HepG2 (cell line): ENCODE measurements around the gene MADD. TPM values are rescaled to one million over a fixed set of nuclear protein-coding genes. Genes with fewer than 3 reads are reported as not detected.

Source experiments
- ATAC-seq: fragments of 200-7000 bp; cut with Tn5 transposase; 3 replicates; pipeline ENCODE4 v1.9.1; 2020; ENCODE audit warnings: mild to moderate bottlenecking, moderate library complexity
- Bru-seq: library from RNA; stranded (reverse); fragments of 400-500 nt; gene quantifications from one replicate; lab custom pipeline; 2021; lab: Mats Ljungman, UMichigan
- BruChase-seq, 2 experiments: library from RNA; stranded (reverse); fragments of 400-500 nt; gene quantifications; one replicate each; lab custom pipeline; 2021; lab: Mats Ljungman, UMichigan
- BruUV-seq: library from RNA; stranded (reverse); fragments of 400-500 nt; replicated peaks from 2 replicates; lab custom pipeline; 2021; lab: Mats Ljungman, UMichigan
- CTCF ChIA-PET: fragments of 300-600 bp; formaldehyde crosslinking; extraction: SDS; loops from one replicate; lab custom pipeline; 2021; ENCODE audit warnings: low total read pairs, inconsistent platforms, low intra/inter-chr PET ratio; lab: Yijun Ruan, JAX
- POLR2A ChIA-PET: fragments of 350-600 bp; sonication (Branson Sonifier 250); formaldehyde crosslinking; loops from one replicate; lab custom pipeline; 2020; ENCODE audit warnings: antibody characterized with exemption, inconsistent platforms; lab: Yijun Ruan, JAX
- DNase-seq: peaks from one replicate; pipeline ENCODE4 v3.0.0-alpha.2; 2015; ENCODE audit warnings: low spot score
- FAIRE-seq: peaks from 3 replicates; lab custom pipeline; 2011; peaks lifted over from hg19 to GRCh38; lab: Jason Lieb, UNC
- H2AFZ ChIP-seq: one replicate; pipeline ENCODE4 v1.6.1; 2011; ENCODE audit warnings: low read length, inconsistent platforms
- H3K27ac ChIP-seq: fragments of 300-600 bp; 3 replicates; pipeline ENCODE4 v1.8.0; 2011; ENCODE audit warnings: mixed run types, mild to moderate bottlenecking, mixed read lengths, low read length, inconsistent platforms; ENCODE audit not compliant: insufficient read depth; ENCODE audit errors: extremely low read length
- H3K27me3 ChIP-seq, 2 experiments: fragments of 200-600 bp in 1 of 2; 2 replicates in 1 of 2; 3 replicates in 1 of 2; pipeline versions ENCODE4 v1.6.0 to v1.8.0; 2011; ENCODE audit warnings: low read length in 2 of 2, mild to moderate bottlenecking in 2 of 2, moderate library complexity in 2 of 2, inconsistent platforms in 1 of 2; ENCODE audit not compliant: insufficient read depth in 2 of 2, control insufficient read depth in 1 of 2
- H3K36me3 ChIP-seq, 2 experiments: fragments of 200-600 bp in 1 of 2; replicated peaks in 1 of 2; 2 replicates in 1 of 2; 3 replicates in 1 of 2; pipeline versions ENCODE4 v1.5.1 to v1.8.0; 2011; ENCODE audit warnings: low read length in 2 of 2, inconsistent platforms in 1 of 2; ENCODE audit not compliant: insufficient read depth in 2 of 2, control insufficient read depth in 1 of 2
- H3K4me1 ChIP-seq: 2 replicates; pipeline ENCODE4 v1.5.1; 2012; ENCODE audit warnings: low read length, inconsistent platforms; ENCODE audit not compliant: insufficient read depth
- H3K4me2 ChIP-seq: 2 replicates; pipeline ENCODE4 v1.6.0; 2011; ENCODE audit warnings: low read depth, low read length, inconsistent platforms
- H3K4me3 ChIP-seq, 3 experiments: fragments of 200-600 bp in 1 of 3; sonication (generic), shearing (Covaris generic) in 1 of 3; replicated peaks in 1 of 3; 2 replicates each; pipeline ENCODE4 v1.5.1; 2011 to 2016; ENCODE audit warnings: low read length in 3 of 3, inconsistent platforms in 2 of 3, low read depth in 2 of 3, mild to moderate bottlenecking in 2 of 3, control low read depth in 1 of 3, mixed read lengths in 1 of 3; ENCODE audit not compliant: insufficient read depth in 1 of 3
- H3K79me2 ChIP-seq: one replicate; pipeline ENCODE4 v1.6.1; 2011; ENCODE audit warnings: low read length, inconsistent platforms; ENCODE audit not compliant: insufficient read depth
- H3K9ac ChIP-seq: 2 replicates; pipeline ENCODE4 v1.6.0; 2011; ENCODE audit warnings: mild to moderate bottlenecking, low read depth, low read length, inconsistent platforms; ENCODE audit not compliant: insufficient read depth
- H3K9me3 ChIP-seq: 2 replicates; pipeline ENCODE4 v1.5.1; 2012; ENCODE audit warnings: mild to moderate bottlenecking, low read length
- H4K20me1 ChIP-seq: 2 replicates; pipeline ENCODE4 v1.6.0; 2011; ENCODE audit warnings: inconsistent platforms, mild to moderate bottlenecking, low read length, moderate library complexity; ENCODE audit not compliant: insufficient read depth
- AGO2 ChIP-seq: fragments of 200-400 bp; formaldehyde crosslinking; optimal IDR thresholded peaks from 2 replicates; pipeline ENCODE3; 2017; ENCODE audit warnings: mild to moderate bottlenecking, low read depth, low read length, moderate library complexity
- KDM2A ChIP-seq: sonication (generic); formaldehyde crosslinking; IDR thresholded peaks from 2 replicates; pipeline ENCODE4 v1.4.0; 2020; ENCODE audit warnings: low read depth, missing genetic modification reagents, borderline replicate concordance
- MYC ChIP-seq: sonication (generic); formaldehyde crosslinking; IDR thresholded peaks from 2 replicates; pipeline ENCODE4 v1.9.0; 2021; ENCODE audit warnings: missing genetic modification reagents, borderline replicate concordance
- SATB2 ChIP-seq: sonication (generic); formaldehyde crosslinking; IDR thresholded peaks from 2 replicates; pipeline ENCODE4 v1.5.0; 2020; ENCODE audit warnings: missing genetic modification reagents
- SKIL ChIP-seq: sonication (generic); formaldehyde crosslinking; IDR thresholded peaks from 2 replicates; pipeline ENCODE4 v1.8.0; 2022; ENCODE audit warnings: missing genetic modification reagents, mild to moderate bottlenecking, moderate library complexity, borderline replicate concordance
- TOPORS ChIP-seq: sonication (generic); formaldehyde crosslinking; IDR thresholded peaks from 2 replicates; pipeline ENCODE4 v1.8.0; 2023; ENCODE audit warnings: mild to moderate bottlenecking, missing genetic modification reagents
- ZBTB20 ChIP-seq: sonication (generic); formaldehyde crosslinking; IDR thresholded peaks from 2 replicates; pipeline ENCODE4 v1.8.1; 2023; ENCODE audit warnings: missing genetic modification reagents, low read depth, mild to moderate bottlenecking, borderline replicate concordance
- ZBTB25 ChIP-seq: IDR thresholded peaks from 2 replicates; pipeline ENCODE4 v1.6.1; 2018; ENCODE audit warnings: missing genetic modification reagents
- ZNF160 ChIP-seq: sonication (generic); formaldehyde crosslinking; IDR thresholded peaks from 2 replicates; pipeline ENCODE4 v1.8.0; 2022; ENCODE audit warnings: mild to moderate bottlenecking, inconsistent platforms, missing genetic modification reagents
- WGBS: methylation state at CpG from one replicate; pipeline ENCODE4 v1.1.6; 2017; ENCODE audit warnings: low lambda C conversion rate; 5-methylcytosine and 5-hydroxymethylcytosine counted together
- in situ Hi-C: cut with HindIII; loops from 2 replicates; pipeline ENCODE4 v1.10.0; 2017; ENCODE audit warnings: low pct_unique_long_range_greater_than_20kb; ENCODE audit not compliant: extremely low pct_ligation_motif_present
- intact Hi-C: fragments of 100-400 bp; cut with micrococcal nuclease; formaldehyde crosslinking; loops from one replicate; pipeline ENCODE4 v1.10.0; 2022; ENCODE audit not compliant: unreplicated experiment
- long read RNA-seq, 2 experiments: library from RNA in 1 of 2; library from polyadenylated mRNA in 1 of 2; stranded (forward) in 1 of 2; unstranded in 1 of 2; transcript quantifications; one replicate each; pipeline ENCODE4 v2.0.0, GENCODE V29; 2019 to 2022
- polyA minus RNA-seq, 3 experiments: library from RNA; depleted of rRNA, polyadenylated mRNA; stranded (reverse); fragments of >200 nt; gene quantifications; 2 replicates each; pipeline ENCODE4 v1.2.3, GENCODE V29; 2011; ENCODE audit warnings: low replicate concordance in 1 of 3
- polyA plus RNA-seq, 8 experiments: library from polyadenylated mRNA; depleted of rRNA in 3 of 8; stranded (reverse) in 7 of 8; unstranded in 1 of 8; fragments of >200 nt; fragmentation: Illumina TruSeq in 4 of 8; extraction: Trizol in 4 of 8; gene quantifications; 2 replicates each; pipeline versions ENCODE4 v1.2.1 to v1.2.3, GENCODE V29; 2011 to 2016; ENCODE audit warnings: low read depth in 4 of 8, missing spikeins in 1 of 8, mixed read lengths in 1 of 8; ENCODE audit not compliant: insufficient read depth in 1 of 8
- total RNA-seq, 5 experiments: library from RNA; depleted of rRNA; stranded (reverse); fragments of >200 nt; fragmentation: Illumina TruSeq; extraction: Trizol; gene quantifications; 2 replicates each; pipeline ENCODE4 v1.2.3, GENCODE V29; 2016; ENCODE audit warnings: low read depth in 1 of 5
- TF ChIP-seq, protein P1 (sequence below): sonication (generic); formaldehyde crosslinking; IDR thresholded peaks from 2 replicates; pipeline ENCODE4 v1.5.1; 2020; ENCODE audit warnings: mild to moderate bottlenecking, missing genetic modification reagents, moderate library complexity

Gene MADD
- total RNA-seq (2016; rRNA removed; fragmentation: Illumina TruSeq; extraction: Trizol) (16.4 and 18.0 TPM in 2 replicates), polyA plus RNA-seq (2011; rRNA removed) (29.2 and 30.1 TPM in 2 replicates), polyA minus RNA-seq (2011; rRNA and poly(A)+ RNA removed; ENCODE audit: low replicate concordance) (124 and 272 TPM in 2 replicates), Bru-seq, nascent RNA (percentile 66 among the genes with signal in this experiment), BruChase-seq, experiment 1, labeled RNA remaining after a 6-hour chase (percentile 82 among the genes with signal in this experiment), BruChase-seq, experiment 2, labeled RNA remaining after a 2-hour chase (percentile 78 among the genes with signal in this experiment)
- 3.6 and 4.8 TPM in 2 replicates for total RNA-seq (2016; cell fraction: cytosol; rRNA removed; fragmentation: Illumina TruSeq; extraction: Trizol; ENCODE audit: low read depth)
- 14.2 and 17.9 TPM in 2 replicates for total RNA-seq (2016; cell fraction: insoluble cytoplasmic fraction; rRNA removed; fragmentation: Illumina TruSeq; extraction: Trizol)
- 5.8 and 6.9 TPM in 2 replicates for total RNA-seq (2016; cell fraction: membrane; rRNA removed; fragmentation: Illumina TruSeq; extraction: Trizol)
- 21.5 and 24.2 TPM in 2 replicates for total RNA-seq (2016; cell fraction: nucleus; rRNA removed; fragmentation: Illumina TruSeq; extraction: Trizol)
- 18.0 and 18.1 TPM in 2 replicates for polyA plus RNA-seq (2011; cell fraction: cytosol; rRNA removed)
- polyA plus RNA-seq (2011; cell fraction: nucleus; rRNA removed) = 70.7 and 85.3 TPM in 2 replicates
- polyA plus RNA-seq (2012) = 18.8 and 27.6 TPM in 2 replicates
- polyA plus RNA-seq (2016; cell fraction: cytosol; fragmentation: Illumina TruSeq; extraction: Trizol; ENCODE audit: low read depth) = 0.83 and 0.84 TPM in 2 replicates
- 11.1 and 13.7 TPM in 2 replicates for polyA plus RNA-seq (2016; cell fraction: insoluble cytoplasmic fraction; fragmentation: Illumina TruSeq; extraction: Trizol; ENCODE audit: low read depth)
- polyA plus RNA-seq (2016; cell fraction: membrane; fragmentation: Illumina TruSeq; extraction: Trizol; ENCODE audit: low read depth) = 2.4 TPM in 2 replicates
- 52.0 and 53.3 TPM in 2 replicates for polyA plus RNA-seq (2016; cell fraction: nucleus; fragmentation: Illumina TruSeq; extraction: Trizol; ENCODE audit: insufficient read depth, low read depth)
- 14.4 and 19.1 TPM in 2 replicates for polyA minus RNA-seq (2011; cell fraction: cytosol; rRNA and poly(A)+ RNA removed)
- polyA minus RNA-seq (2011; cell fraction: nucleus; rRNA and poly(A)+ RNA removed) = 40.8 and 44.3 TPM in 2 replicates
- long read RNA-seq, experiment 1, partial matches to known transcripts = 1 of 3 reads
- long read RNA-seq, experiment 1, other reads (novel, unspliced or antisense) = 2 of 3 reads
- long read RNA-seq, experiment 2, full-length matches to known transcripts = 1 of 29 reads
- long read RNA-seq, experiment 2, partial matches to known transcripts = 12 of 29 reads
- long read RNA-seq, experiment 2, other reads (novel, unspliced or antisense) = 16 of 29 reads

GRCh38 chr11:47269829-47270305, at the start of gene MADD:
TSS of gene MADD (plus strand) at chr11:47270133.
- peak within 1 kb of the TSS; percentile 88 for H3K27ac ChIP-seq
- H3K9me3 ChIP-seq = no peaks in the 10 kb centered on the region
- peak within 1 kb of the TSS; percentile 76 for H3K9ac ChIP-seq
- H3K36me3 ChIP-seq = peaks cover 3 to 12% of the 10 kb centered on the region in 2 experiments
- CTCF ChIA-PET = no interaction called here
- peaks cover 40% of the 10 kb centered on the region for H3K79me2 ChIP-seq
- peak within 1 kb of the TSS; percentile 66 for H2AFZ ChIP-seq
- 0% methylated on average over 2 of the region's 57 CpGs for WGBS
- POLR2A ChIA-PET = interaction anchor here (1.0 to 2.4 kb wide), 7 partner anchors 10 to 353 kb away, joined by 3 to 12 read pairs (median 6); partner anchors contain the start of genes ACP2 and NR1H3
- H3K4me2 ChIP-seq = peak within 1 kb of the TSS; percentile 98
- peaks cover 51% of the 10 kb centered on the region for H3K4me1 ChIP-seq
- peaks cover 23% of the 10 kb centered on the region; the same call in 1 of the 2 replicates for H4K20me1 ChIP-seq
- FAIRE-seq = no peak
- no TSS peak for BruUV-seq
- H3K4me3 ChIP-seq = peak within 1 kb of the TSS; percentile 70 to 92 (median 82)
- ATAC-seq = peak; percentile 87
- H3K27me3 ChIP-seq = no peaks in the 10 kb centered on the region
- in situ Hi-C loops (no loop called here), intact Hi-C loops (loop anchor here (2.0 kb wide), 1 partner anchor 85 kb away; no protein-coding TSS in a partner anchor)
- DNase-seq = peak; percentile 65
- TF ChIP-seq SKIL (no peak), KDM2A (CRISPR knock-in tag) (peak; percentile 79; the same call in 1 of the 2 replicates), ZBTB20 (CRISPR knock-in tag) (0 out of 2 replicates have a peak, but pooled peaks have one; percentile 32), SATB2 (CRISPR knock-in tag) (no peak), ZBTB25 (CRISPR knock-in tag) (no peak), MYC (CRISPR knock-in tag) (0 out of 2 replicates have a peak, but pooled peaks have one; percentile 56), ZNF160 (CRISPR knock-in tag) (0 out of 2 replicates have a peak, but pooled peaks have one; percentile 57), TOPORS (no peak), AGO2 (peak; percentile 78)
- TF ChIP-seq, protein P1, sequence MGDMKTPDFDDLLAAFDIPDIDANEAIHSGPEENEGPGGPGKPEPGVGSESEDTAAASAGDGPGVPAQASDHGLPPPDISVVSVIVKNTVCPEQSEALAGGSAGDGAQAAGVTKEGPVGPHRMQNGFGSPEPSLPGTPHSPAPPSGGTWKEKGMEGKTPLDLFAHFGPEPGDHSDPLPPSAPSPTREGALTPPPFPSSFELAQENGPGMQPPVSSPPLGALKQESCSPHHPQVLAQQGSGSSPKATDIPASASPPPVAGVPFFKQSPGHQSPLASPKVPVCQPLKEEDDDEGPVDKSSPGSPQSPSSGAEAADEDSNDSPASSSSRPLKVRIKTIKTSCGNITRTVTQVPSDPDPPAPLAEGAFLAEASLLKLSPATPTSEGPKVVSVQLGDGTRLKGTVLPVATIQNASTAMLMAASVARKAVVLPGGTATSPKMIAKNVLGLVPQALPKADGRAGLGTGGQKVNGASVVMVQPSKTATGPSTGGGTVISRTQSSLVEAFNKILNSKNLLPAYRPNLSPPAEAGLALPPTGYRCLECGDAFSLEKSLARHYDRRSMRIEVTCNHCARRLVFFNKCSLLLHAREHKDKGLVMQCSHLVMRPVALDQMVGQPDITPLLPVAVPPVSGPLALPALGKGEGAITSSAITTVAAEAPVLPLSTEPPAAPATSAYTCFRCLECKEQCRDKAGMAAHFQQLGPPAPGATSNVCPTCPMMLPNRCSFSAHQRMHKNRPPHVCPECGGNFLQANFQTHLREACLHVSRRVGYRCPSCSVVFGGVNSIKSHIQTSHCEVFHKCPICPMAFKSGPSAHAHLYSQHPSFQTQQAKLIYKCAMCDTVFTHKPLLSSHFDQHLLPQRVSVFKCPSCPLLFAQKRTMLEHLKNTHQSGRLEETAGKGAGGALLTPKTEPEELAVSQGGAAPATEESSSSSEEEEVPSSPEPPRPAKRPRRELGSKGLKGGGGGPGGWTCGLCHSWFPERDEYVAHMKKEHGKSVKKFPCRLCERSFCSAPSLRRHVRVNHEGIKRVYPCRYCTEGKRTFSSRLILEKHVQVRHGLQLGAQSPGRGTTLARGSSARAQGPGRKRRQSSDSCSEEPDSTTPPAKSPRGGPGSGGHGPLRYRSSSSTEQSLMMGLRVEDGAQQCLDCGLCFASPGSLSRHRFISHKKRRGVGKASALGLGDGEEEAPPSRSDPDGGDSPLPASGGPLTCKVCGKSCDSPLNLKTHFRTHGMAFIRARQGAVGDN (CRISPR knock-in tag) = peak; percentile 65; the same call in 1 of the 2 replicates
